Kasumi-1 (cell line): Measurements from ENCODE around the gene OSBPL3.

Experiments
- DNase-seq, 2 experiments: peaks; one replicate each; lab custom pipeline; 2025; lab: John Stamatoyannopoulos, UW

Gene OSBPL3

GRCh38 chr7:24827027-24827426 lies 153.0 kb downstream of the OSBPL3 start:
- no peak for DNase-seq

GRCh38 chr7:24826662-24827020 lies 153.3 kb downstream of the OSBPL3 start:
- DNase-seq = no peak

GRCh38 chr7:24825931-24826661 lies 153.9 kb downstream of the OSBPL3 start:
- no peak for DNase-seq

GRCh38 chr7:24825381-24825794 lies 154.6 kb downstream of the OSBPL3 start:
- DNase-seq = no peak

GRCh38 chr7:24824896-24825295 lies 155.1 kb downstream of the OSBPL3 start:
- no peak for DNase-seq

- DNase-seq = no peak
These were observed 155.6 kb downstream of the OSBPL3 start for GRCh38 chr7:24824400-24824799.

- no peak for DNase-seq
These were observed 158.3 kb downstream of the OSBPL3 start for GRCh38 chr7:24821754-24822054.

- peak; percentile 81 to 84 for DNase-seq
These were observed 158.8 kb downstream of the OSBPL3 start for GRCh38 chr7:24821045-24821753.

- DNase-seq = no peak
These were observed 159.3 kb downstream of the OSBPL3 start for GRCh38 chr7:24820730-24821044.

- DNase-seq = peak; percentile 88 to 92
These were observed 159.9 kb downstream of the OSBPL3 start for GRCh38 chr7:24819916-24820689.

GRCh38 chr7:24817339-24817738 lies 162.6 kb downstream of the OSBPL3 start:
- DNase-seq = no peak

- no peak for DNase-seq
These were observed 163.1 kb downstream of the OSBPL3 start for GRCh38 chr7:24816868-24817267.

GRCh38 chr7:24812305-24812945 lies 167.6 kb downstream of the OSBPL3 start:
- peak; percentile 34 to 48 for DNase-seq

GRCh38 chr7:24808518-24808917 lies 171.5 kb downstream of the OSBPL3 start:
- no peak for DNase-seq

GRCh38 chr7:24802300-24802699 lies 177.7 kb downstream of the OSBPL3 start:
- no peak for DNase-seq

- DNase-seq = no peak
These were observed 178.1 kb downstream of the OSBPL3 start for GRCh38 chr7:24801883-24802282.

GRCh38 chr7:24800667-24801066 lies 179.3 kb downstream of the OSBPL3 start:
- no peak for DNase-seq

GRCh38 chr7:24800073-24800472 lies 179.9 kb downstream of the OSBPL3 start:
- no peak for DNase-seq

GRCh38 chr7:24799506-24799905 lies 180.5 kb downstream of the OSBPL3 start:
- no peak for DNase-seq

GRCh38 chr7:24798261-24798660 lies 181.7 kb downstream of the OSBPL3 start:
- no peak for DNase-seq

- DNase-seq = no peak
These were observed 182.7 kb downstream of the OSBPL3 start for GRCh38 chr7:24797270-24797669.

- DNase-seq = no peak
These were observed 184.6 kb downstream of the OSBPL3 start for GRCh38 chr7:24795407-24795767.
